GM10248 (cell line): ENCODE measurements around the gene CGB8.
"Not testable (repeated sequence)": the region's sequence is repeated elsewhere in the genome, so short reads cannot be mapped to it uniquely, and the experiment has no call there.

Experiments used
- CTCF ChIA-PET: fragments of 300-600 bp; sonication (Branson Sonifier 250); formaldehyde crosslinking; extraction: SDS; loops from one replicate; lab custom pipeline; 2021; ENCODE audit warnings: antibody characterized with exemption; lab: Yijun Ruan, JAX
- POLR2A ChIA-PET: fragments of 350-650 bp; sonication (Branson Sonifier 250); formaldehyde crosslinking; extraction: SDS; loops from one replicate; lab custom pipeline; 2020; ENCODE audit warnings: antibody characterized with exemption; lab: Yijun Ruan, JAX
- DNase-seq: peaks from one replicate; pipeline ENCODE4 v3.0.0; 2012; ENCODE audit errors: extremely low spot score
- CTCF ChIP-seq: IDR thresholded peaks from 2 replicates; pipeline ENCODE4 v1.5.1; 2012; ENCODE audit warnings: mild to moderate bottlenecking, low read depth; ENCODE audit errors: extremely low read depth, missing control alignments, control extremely low read depth

The CGB8 gene

GRCh38 chr19:49057636-49058234 lies 8.8 kb upstream of the CGB8 start, which contains the start of gene CGB7:
Gene CGB7, minus strand, starts transcription at chr19:49057749. Its CDS starts 2,374 bp downstream, at chr19:49055375.
- ChIA-PET CTCF (interaction anchor here (1.2 to 1.9 kb wide), 4 partner anchors 20 to 89 kb away, joined by 3 to 7 read pairs (median 4); no protein-coding TSS in a partner anchor), POLR2A (no interaction called here)
- no peak for TF ChIP-seq CTCF
- DNase-seq, result no peak

DNA sequence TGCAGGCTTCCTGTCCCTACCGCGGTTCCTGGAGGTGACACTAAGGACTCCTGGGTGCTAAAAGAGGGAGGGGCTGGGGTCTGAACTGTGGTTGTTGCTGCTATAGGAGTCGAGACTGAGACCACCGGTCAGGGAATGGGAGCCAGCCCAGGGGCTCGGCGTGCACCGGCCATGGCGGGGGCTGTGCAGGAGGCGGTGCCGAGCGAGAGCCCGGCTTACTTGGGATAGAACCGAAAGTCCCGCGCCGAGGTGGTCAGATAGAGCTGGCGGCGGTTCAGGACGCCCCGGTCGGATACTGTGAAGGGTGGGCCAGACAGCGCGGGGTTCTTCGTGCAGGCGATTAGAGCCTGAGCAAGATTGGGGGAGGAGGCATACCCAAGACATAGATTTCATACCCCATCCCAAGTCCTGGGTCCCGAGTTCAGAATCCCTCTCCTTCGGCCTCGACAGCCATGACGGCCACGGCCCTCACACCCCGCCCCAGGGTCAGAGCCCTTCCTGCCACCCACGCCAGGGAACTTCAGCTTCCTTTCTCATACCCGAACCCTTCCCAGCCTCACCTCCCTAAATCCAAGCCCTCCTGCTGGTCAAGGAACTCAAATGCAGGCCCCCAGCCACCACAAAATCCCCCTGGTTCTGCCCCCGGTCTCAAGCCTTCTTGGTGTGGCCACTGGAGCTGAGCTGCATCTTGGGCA lies 8.1 kb upstream of the CGB8 start:
- DNase-seq, POLR2A ChIA-PET: not testable (repeated sequence)
- CTCF ChIA-PET, result interaction anchor here (0.6 to 1.9 kb wide), 9 partner anchors 13 to 142 kb away, joined by 3 to 7 read pairs (median 3); partner anchors contain the start of gene LIN7B

DNA sequence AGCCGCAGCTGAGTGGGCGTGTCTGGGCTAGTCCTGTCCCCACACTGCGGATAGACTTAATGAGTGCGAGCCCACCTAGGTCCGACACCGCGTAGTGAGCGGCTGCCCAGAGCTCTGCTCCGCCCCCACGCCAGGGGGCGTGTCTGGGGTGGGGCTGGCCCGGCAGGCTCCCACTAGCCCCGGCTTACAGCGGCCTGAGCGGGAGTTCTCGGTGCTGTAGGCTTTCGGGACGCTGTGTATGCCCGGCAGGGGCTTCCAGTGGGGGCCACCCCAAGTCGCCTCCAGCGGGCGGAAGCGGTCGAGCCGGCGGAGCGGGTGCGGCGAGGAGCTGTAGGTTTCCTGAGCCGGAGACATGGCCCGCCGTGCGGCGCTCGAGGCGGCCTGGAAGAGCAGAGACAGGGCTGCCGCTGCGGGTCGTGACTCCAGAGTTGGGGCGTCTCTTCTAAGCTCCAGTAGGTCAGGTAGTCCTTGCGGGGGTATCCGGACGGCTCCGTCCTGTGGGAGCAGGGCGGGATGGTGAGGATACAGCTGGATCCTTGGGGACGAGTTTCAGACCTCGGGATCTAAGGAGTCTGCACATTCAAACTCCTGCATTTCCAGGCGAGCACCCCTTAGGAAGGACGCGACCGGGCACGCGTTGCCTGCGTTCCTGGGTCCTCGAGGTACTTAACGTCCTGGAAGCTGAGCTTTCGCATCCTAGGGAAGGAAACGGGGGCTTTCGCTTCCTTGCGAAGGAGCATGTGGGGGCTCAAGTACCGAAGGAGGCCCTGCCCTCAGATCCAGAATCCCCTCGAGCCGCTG lies 7.4 kb upstream of the CGB8 start:
- TF ChIP-seq CTCF, result peak; percentile 9
- DNase-seq, result peak; percentile 84
- POLR2A ChIA-PET, result no interaction called here
- CTCF ChIA-PET, result interaction anchor here (0.6 to 1.3 kb wide), 6 partner anchors 14 to 143 kb away, joined by 3 to 7 read pairs (median 3); partner anchors contain the start of gene LIN7B

- POLR2A ChIA-PET, DNase-seq: not testable (repeated sequence)
- CTCF ChIA-PET, result interaction anchor here (1.1 kb wide), 1 partner anchor 47 kb away, joined by 3 read pairs; no protein-coding TSS in a partner anchor
Observed at GRCh38 chr19:49050376-49051033, 1.6 kb upstream of the CGB8 start.

DNA sequence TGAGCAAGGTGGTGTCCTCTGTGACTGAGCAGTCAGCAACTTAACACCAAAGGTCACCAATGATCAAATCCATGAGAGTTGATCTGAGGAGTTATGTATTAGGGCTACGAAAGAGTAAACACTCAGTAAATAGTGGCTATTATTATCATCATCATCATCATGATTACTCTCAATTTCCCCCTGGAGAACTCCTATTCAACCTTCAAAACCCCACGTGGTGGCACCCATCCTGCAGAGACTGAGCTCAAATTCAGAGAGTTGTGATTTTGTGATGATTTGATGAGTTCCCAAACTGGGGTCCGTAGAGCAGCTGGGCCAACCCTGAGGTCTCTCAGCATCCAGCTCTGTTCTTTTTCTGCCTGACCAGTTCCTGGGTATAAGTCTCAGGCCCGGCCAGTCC lies 923 bp upstream of the CGB8 start:
- POLR2A ChIA-PET, CTCF ChIA-PET, DNase-seq: not testable (repeated sequence)

- CTCF ChIA-PET, DNase-seq: not testable (repeated sequence)
- POLR2A ChIA-PET, result interaction anchor here (0.6 kb wide), 1 partner anchor 669 kb away, joined by 4 read pairs; no protein-coding TSS in a partner anchor
Observed at GRCh38 chr19:49043548-49043947, 5.4 kb downstream of the CGB8 start, which contains the start of gene CGB5. Gene CGB5, plus strand, starts transcription at chr19:49043848. Its CDS starts 362 bp downstream, at chr19:49044210.

DNA sequence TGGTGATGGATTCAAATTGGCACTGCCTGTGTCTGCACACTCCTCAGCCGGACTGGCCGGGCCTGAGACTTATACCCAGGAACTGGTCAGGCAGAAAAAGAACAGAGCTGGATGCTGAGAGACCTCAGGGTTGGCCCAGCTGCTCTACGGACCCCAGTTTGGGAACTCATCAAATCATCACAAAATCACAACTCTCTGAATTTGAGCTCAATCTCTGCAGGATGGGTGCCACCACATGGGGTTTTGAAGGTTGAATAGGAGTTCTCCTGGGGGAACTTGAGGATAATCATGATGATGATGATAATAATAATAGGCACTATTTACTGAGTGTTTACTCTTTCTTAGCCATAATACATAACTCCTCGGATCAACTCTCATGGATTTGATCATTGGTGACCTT lies 6.2 kb downstream of the CGB8 start:
- POLR2A ChIA-PET, DNase-seq, CTCF ChIA-PET: not testable (repeated sequence)

DNA sequence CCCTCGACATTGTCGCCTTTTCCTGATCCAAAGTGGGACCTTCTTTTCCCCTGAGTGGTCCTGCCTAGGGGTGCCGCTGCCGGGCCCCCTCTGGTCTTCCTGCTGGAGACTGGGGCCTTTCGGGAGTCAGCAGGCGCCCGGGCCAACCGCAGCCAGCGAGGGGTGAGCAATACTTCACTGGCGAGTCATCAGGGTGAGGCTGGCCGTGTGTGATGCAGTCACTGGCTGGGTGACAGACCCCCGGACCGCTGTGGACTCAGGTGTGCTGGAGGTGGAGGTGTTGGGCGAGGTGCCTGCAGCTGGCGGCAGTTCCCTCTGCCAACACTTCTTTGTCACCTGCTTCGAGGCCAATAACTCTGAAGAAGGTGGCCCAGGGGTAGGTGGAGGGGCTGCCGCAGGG lies 6.7 kb downstream of the CGB8 start:
- ChIA-PET POLR2A (no interaction called here), CTCF (no interaction called here)
- TF ChIP-seq CTCF, result no peak
- DNase-seq, result no peak

DNA sequence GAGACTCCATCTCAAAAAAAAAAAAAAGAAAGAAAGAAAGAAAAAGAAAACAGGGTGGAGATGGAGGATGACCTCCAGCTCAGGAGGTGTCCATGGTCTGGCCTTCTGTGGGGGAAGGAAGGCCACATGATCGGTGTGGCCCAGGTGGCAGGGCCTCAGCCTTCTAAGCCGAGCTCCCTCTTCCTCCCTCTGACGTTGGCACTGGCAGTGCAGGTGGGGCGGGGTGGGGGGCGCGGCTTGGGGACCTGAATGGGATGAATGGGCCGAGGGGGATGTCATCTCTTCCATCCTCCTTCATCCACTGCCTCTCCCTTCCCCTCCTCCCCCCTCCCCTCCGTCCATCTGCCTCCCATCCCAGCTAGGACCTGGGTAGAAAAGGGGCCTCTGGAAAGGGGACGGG lies 9.2 kb downstream of the CGB8 start:
- POLR2A ChIA-PET, CTCF ChIA-PET, DNase-seq: not testable (repeated sequence)

DNA sequence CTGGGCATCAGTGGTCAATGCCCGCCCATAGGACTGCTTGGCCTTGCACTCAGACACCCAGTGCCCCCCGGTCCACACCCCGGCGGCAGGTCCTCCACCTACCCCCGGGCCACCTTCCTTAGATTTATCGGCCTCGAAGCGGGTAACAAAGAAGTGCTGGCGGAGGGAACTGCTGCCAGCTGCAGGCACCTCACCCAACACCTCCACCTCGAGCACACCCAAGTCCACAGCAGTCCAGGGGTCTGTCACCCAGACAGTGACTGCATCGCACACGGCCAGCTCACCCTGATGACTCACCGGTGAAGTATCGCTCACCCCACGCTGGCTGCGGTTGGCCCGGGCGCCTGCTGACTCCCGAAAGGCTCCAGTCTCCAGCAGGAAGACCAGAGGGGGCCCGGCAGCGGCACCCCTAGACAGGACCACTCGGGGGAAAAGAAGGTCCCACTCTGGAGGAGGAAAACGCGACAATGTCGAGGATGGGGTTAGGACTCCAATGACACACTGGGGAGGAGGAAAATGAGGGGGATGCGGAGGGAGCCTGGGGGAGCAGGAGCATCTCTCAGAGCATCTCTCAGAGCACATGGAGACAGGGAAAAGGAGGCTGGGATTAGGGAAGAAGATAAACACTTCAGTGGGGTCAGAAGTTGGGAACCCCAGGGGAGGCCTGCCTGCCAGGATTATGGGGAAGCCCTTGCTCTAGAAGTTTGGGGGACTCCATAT lies 10.2 kb downstream of the CGB8 start:
- DNase-seq, CTCF ChIA-PET, POLR2A ChIA-PET: not testable (repeated sequence)

GRCh38 chr19:49038111-49038510 lies 10.8 kb downstream of the CGB8 start:
- DNase-seq, POLR2A ChIA-PET, CTCF ChIA-PET: not testable (repeated sequence)
